Tibial nerve (tissue), 4 donors: ENCODE data around the gene PCNX2.

Experiments
- CTCF ChIP-seq, 5 experiments: fragments of 200-600 bp in 3 of 5; fragments of 450-650 bp in 2 of 5; sonication (generic) in 3 of 5; IDR thresholded peaks; one replicate each; pipeline ENCODE4 v1.5.1; 2016 to 2019; ENCODE audit warnings: antibody characterized with exemption in 5 of 5, mild to moderate bottlenecking in 3 of 5, moderate library complexity in 2 of 5
- EP300 ChIP-seq, 2 donors: sonication (generic); formaldehyde crosslinking; IDR thresholded peaks; one replicate each; pipeline ENCODE4 v1.6.1; 2017; ENCODE audit warnings: antibody characterized with exemption in 2 of 2, mild to moderate bottlenecking in 1 of 2
- POLR2A ChIP-seq, 2 donors: fragments of 450-650 bp; IDR thresholded peaks; one replicate each; pipeline ENCODE4 v1.6.1; 2017; ENCODE audit warnings: antibody characterized with exemption in 2 of 2, mild to moderate bottlenecking in 2 of 2, moderate library complexity in 2 of 2

- TF ChIP-seq CTCF (IDR thresholded peaks at IDR 0.05) (no peak), EP300 (IDR thresholded peaks at IDR 0.05) (no peak), POLR2A (IDR thresholded peaks at IDR 0.05) (no peak)
Measured at GRCh38 chr1:233127157-233127556, 168.4 kb downstream of the PCNX2 start.
